NT2/D1 (cell line): ENCODE measurements around the gene CHP2.

Experiments used
- YY1 ChIP-seq: IDR thresholded peaks from 2 replicates; pipeline ENCODE4 v1.6.1; 2011; ENCODE audit not compliant: insufficient read length, insufficient read depth
- ZNF274 ChIP-seq: IDR thresholded peaks from 2 replicates; pipeline ENCODE4 v1.6.1; 2011; ENCODE audit warnings: mild to moderate bottlenecking, low read depth, low read length

GRCh38 chr16:23705517-23705902 is 49.3 kb upstream of the CHP2 start:
- TF ChIP-seq ZNF274 (no peak), YY1 (no peak)
